Loucy (cell line): ENCODE measurements around the gene CREBRF.

ENCODE experiments used
- EZH2phosphoT487 ChIP-seq: fragments of 200-600 bp; IDR thresholded peaks from 2 replicates; pipeline ENCODE4 v1.6.1; 2018; ENCODE audit warnings: antibody characterized with exemption, mild to moderate bottlenecking, moderate library complexity, borderline replicate concordance
- TF ChIP-seq, protein P1 (sequence below): fragments of 200-600 bp; sonication (generic); conservative IDR thresholded peaks from 2 replicates; pipeline ENCODE4 v1.5.1; 2014; ENCODE audit warnings: mild to moderate bottlenecking, antibody characterized with exemption, low read length

DNA sequence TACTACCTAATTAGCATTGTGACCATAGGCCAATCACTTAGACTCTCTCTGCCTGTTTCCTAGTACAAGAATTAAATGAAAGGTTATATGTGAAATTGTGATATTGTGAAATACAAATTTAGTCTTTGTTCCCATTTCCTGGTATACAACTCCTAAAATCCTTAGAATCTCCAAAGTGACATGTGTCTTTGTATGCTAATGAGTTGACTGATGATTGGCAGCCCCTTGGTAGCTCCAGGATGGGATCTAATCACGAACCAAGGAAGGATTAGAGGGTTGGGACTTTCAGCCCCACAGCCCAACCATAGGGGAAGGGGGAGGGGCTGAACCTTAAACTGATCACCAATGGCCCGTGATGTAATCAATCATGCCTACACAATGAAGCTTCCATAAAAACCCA is 41.0 kb upstream of the CREBRF start:
- TF ChIP-seq, protein P1, sequence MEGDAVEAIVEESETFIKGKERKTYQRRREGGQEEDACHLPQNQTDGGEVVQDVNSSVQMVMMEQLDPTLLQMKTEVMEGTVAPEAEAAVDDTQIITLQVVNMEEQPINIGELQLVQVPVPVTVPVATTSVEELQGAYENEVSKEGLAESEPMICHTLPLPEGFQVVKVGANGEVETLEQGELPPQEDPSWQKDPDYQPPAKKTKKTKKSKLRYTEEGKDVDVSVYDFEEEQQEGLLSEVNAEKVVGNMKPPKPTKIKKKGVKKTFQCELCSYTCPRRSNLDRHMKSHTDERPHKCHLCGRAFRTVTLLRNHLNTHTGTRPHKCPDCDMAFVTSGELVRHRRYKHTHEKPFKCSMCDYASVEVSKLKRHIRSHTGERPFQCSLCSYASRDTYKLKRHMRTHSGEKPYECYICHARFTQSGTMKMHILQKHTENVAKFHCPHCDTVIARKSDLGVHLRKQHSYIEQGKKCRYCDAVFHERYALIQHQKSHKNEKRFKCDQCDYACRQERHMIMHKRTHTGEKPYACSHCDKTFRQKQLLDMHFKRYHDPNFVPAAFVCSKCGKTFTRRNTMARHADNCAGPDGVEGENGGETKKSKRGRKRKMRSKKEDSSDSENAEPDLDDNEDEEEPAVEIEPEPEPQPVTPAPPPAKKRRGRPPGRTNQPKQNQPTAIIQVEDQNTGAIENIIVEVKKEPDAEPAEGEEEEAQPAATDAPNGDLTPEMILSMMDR: no peak
- TF ChIP-seq EZH2phosphoT487: no peak
